ENCODE data around the gene LINGO4.

DNA sequence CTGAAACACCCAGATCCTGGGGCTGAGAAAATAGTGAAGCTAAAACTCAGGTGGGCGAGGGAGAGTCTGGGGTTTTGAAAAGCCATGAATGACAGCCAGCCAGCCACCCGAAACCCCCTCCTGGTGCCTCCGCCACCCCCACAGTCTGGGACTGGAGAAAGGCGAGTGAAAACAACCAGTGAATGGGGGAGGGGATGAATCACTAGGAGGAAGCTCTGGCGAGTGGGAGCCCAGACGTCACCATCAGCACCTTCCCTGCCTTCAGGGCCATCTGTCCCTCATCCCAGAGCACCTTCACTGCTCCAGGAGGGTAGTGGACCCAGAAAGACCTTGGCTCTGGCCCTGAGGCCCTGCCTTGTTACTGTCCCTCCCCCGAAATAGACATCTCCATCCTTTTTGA lies 17.2 kb upstream of the LINGO4 start:
- TF ChIP-seq, protein P1, sequence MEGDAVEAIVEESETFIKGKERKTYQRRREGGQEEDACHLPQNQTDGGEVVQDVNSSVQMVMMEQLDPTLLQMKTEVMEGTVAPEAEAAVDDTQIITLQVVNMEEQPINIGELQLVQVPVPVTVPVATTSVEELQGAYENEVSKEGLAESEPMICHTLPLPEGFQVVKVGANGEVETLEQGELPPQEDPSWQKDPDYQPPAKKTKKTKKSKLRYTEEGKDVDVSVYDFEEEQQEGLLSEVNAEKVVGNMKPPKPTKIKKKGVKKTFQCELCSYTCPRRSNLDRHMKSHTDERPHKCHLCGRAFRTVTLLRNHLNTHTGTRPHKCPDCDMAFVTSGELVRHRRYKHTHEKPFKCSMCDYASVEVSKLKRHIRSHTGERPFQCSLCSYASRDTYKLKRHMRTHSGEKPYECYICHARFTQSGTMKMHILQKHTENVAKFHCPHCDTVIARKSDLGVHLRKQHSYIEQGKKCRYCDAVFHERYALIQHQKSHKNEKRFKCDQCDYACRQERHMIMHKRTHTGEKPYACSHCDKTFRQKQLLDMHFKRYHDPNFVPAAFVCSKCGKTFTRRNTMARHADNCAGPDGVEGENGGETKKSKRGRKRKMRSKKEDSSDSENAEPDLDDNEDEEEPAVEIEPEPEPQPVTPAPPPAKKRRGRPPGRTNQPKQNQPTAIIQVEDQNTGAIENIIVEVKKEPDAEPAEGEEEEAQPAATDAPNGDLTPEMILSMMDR (IDR thresholded peaks at IDR 0.05; ENCODE audit: low read depth, low read length, poor library complexity, severe bottlenecking): no peak
- no peak for TF ChIP-seq EZH2phosphoT487 (IDR thresholded peaks at IDR 0.05; ENCODE audit: borderline replicate concordance, low read length)
